Left lung (tissue), 10 donors: Measurements from ENCODE around the gene ARF3. TPM values are rescaled to one million over a fixed set of nuclear protein-coding genes. Genes with fewer than 3 reads are reported as not detected.

Experiments
- ATAC-seq: fragments of 200-7000 bp; cut with Tn5 transposase; one replicate; pipeline ENCODE4 v1.9.1; 2020; ENCODE audit warnings: moderate library complexity
- DNase-seq, 4 donors: peaks; one replicate each; pipeline ENCODE4 v3.0.0-alpha.2; 2013 to 2020
- H3K27ac ChIP-seq, 2 donors: fragments of 200-600 bp; sonication (generic) in 1 of 2; one replicate each; pipeline versions ENCODE4 v1.5.0 to v1.8.0; 2020 to 2021
- H3K27me3 ChIP-seq, 2 donors: fragments of 200-600 bp; sonication (generic) in 1 of 2; one replicate each; pipeline versions ENCODE4 v1.5.0 to v1.8.0; 2020 to 2021
- H3K36me3 ChIP-seq, 2 donors: fragments of 200-600 bp; sonication (generic) in 1 of 2; one replicate each; pipeline versions ENCODE4 v1.5.0 to v1.8.0; 2020 to 2021
- H3K4me1 ChIP-seq, 2 donors: fragments of 200-600 bp; one replicate each; pipeline ENCODE4 v1.8.0; 2021
- H3K4me3 ChIP-seq, 2 donors: fragments of 200-600 bp; sonication (generic) in 1 of 2; one replicate each; pipeline versions ENCODE4 v1.5.0 to v1.8.0; 2020 to 2021; ENCODE audit warnings: mild to moderate bottlenecking in 1 of 2
- H3K9me3 ChIP-seq, 2 donors: fragments of 200-600 bp; sonication (generic) in 1 of 2; one replicate each; pipeline versions ENCODE4 v1.5.0 to v1.8.0; 2020 to 2021
- CTCF ChIP-seq, 2 donors: fragments of 200-600 bp; sonication (generic) in 1 of 2; IDR thresholded peaks; one replicate each; pipeline versions ENCODE4 v1.5.0 to v1.8.0; 2021; ENCODE audit warnings: antibody characterized with exemption in 2 of 2
- intact Hi-C, 2 donors: fragments of 100-400 bp; cut with DNase I; formaldehyde crosslinking; loops; one replicate each; pipeline versions ENCODE4 v1.11.2 to v1.14.2; 2022
- polyA plus RNA-seq, 6 donors: library from polyadenylated mRNA; unstranded; fragments of 120-200 nt; gene quantifications; one replicate each; pipeline ENCODE4 v1.2.1, GENCODE V29; 2013; ENCODE audit not compliant: insufficient read length in 6 of 6
- total RNA-seq, 2 donors: library from RNA; stranded (reverse); fragmentation: NEBNext Ultra II Directional; extraction: Animal tissue kit (Norgen Biotek cat#: 25700); gene quantifications; one replicate each; pipeline ENCODE4 v1.2.1, GENCODE V29; 2021
- donor health status: DM: no; HTN: yes; CAD: no.
- donor health status: DM: no; HTN: no; CAD: no.

ARF3 gene
- total and polyA plus RNA-seq, 8 donors: 91.8 to 186 (median 105) TPM

GRCh38 chr12:48946943-48947342 is 10.3 kb downstream of the ARF3 start:
- Histone ChIP-seq H3K4me1 (peaks cover 0 to 4% of the 10 kb centered on the region in 2 donors), H3K4me3 (no peak overlapping the region), H3K9me3 (no peaks in the 10 kb centered on the region), H3K36me3 (peaks cover 0 to 40% of the 10 kb centered on the region in 2 donors), H3K27me3 (no peaks in the 10 kb centered on the region), H3K27ac (no peak overlapping the region)
- intact Hi-C loops: no loop called here
- no peak for TF ChIP-seq CTCF (IDR thresholded peaks at IDR 0.05)
- peak; percentile 76 for ATAC-seq
- DNase-seq: no peak

GRCh38 chr12:48946205-48946604 is 11.1 kb downstream of the ARF3 start:
- Histone ChIP-seq H3K4me1 (peaks cover 0 to 4% of the 10 kb centered on the region in 2 donors), H3K27me3 (no peaks in the 10 kb centered on the region), H3K9me3 (no peaks in the 10 kb centered on the region), H3K4me3 (no peak overlapping the region), H3K36me3 (peaks cover 0 to 37% of the 10 kb centered on the region in 2 donors), H3K27ac (no peak overlapping the region)
- DNase-seq (no peak), ATAC-seq (peak; percentile 18)
- intact Hi-C loops: no loop called here
- TF ChIP-seq CTCF (IDR thresholded peaks at IDR 0.05): no peak

DNA sequence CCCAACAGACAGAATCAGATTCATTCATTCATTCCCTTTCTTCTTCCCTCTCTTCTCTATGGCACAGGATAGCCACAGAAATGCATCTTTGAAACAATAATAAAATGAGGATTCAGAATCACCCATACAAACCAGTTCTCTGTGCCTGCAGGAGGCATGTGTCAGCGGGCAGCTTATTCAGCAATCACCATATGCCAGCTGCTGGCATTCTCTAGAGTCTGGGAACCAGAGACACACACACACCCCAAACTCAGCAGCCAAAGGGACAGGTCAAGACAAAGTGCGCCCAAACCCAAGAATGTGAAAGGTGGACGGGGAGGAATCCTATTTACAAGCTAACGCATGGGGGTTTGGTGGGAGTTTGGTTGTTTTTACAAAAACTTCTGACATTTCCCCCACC is 14.1 kb downstream of the ARF3 start:
- DNase-seq: no peak
- intact Hi-C loops: no loop called here
- no peak overlapping the region for H3K4me3 ChIP-seq

DNA sequence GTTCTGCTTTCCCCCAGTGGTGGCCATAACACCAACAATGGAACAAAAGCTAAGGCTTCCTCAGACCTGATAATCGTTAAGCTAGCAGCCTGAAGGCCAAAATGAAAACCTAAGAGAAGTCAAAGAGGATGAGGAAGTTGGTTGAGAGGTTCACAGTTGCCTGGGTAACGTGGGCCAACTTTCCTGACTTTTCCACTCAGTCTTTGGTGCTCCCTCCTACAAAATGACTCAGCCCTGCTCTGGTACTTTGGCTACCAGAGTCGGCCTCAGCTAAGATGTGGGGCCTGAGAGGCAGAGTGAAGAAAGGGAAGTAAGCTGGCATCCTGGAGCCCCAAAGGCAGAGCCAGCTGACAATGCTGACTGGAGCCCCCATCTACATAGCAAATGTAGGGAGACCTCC is 17.1 kb downstream of the ARF3 start:
- Histone ChIP-seq H3K27ac (no peak overlapping the region), H3K4me1 (peaks cover 0 to 8% of the 10 kb centered on the region in 2 donors), H3K4me3 (no peak overlapping the region), H3K9me3 (no peaks in the 10 kb centered on the region), H3K27me3 (no peaks in the 10 kb centered on the region), H3K36me3 (peaks cover 0 to 57% of the 10 kb centered on the region in 2 donors)
- DNase-seq (no peak), ATAC-seq (peak; percentile 29)
- no peak for TF ChIP-seq CTCF (IDR thresholded peaks at IDR 0.05)
- intact Hi-C loops: no loop called here

More for the DNA sequence above, 14.1 kb downstream of the ARF3 start:
- H3K4me1 ChIP-seq: peaks cover 0 to 9% of the 10 kb centered on the region in 2 donors
- H3K27me3 ChIP-seq: no peaks in the 10 kb centered on the region
- H3K36me3 ChIP-seq: peaks cover 0 to 42% of the 10 kb centered on the region in 2 donors
- H3K9me3 ChIP-seq: no peaks in the 10 kb centered on the region
- ATAC-seq: no peak
- H3K27ac ChIP-seq: no peak overlapping the region
- no peak for TF ChIP-seq CTCF (IDR thresholded peaks at IDR 0.05)

DNA sequence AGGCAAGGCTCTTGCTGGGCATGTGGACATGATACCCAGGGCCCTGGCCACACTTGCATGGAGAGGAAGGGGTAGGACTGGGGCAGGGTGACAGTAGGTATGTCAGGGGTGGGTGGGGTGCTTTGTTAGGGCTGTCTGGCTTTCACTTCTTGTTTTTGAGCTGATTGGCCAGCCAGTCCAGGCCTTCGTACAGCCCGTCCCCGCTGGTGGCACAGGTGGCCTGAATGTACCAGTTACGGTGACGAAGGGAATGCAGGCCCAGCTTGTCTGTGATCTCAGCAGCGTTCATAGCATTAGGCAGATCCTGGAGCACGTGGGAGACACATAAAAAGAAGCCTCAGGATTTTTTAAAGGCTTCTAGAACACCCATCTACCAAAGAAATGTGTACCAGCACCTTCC is 18.5 kb downstream of the ARF3 start:
- ATAC-seq (no peak), DNase-seq (no peak)
- H3K27me3 ChIP-seq: no peaks in the 10 kb centered on the region
- H3K4me1 ChIP-seq: peaks cover 0 to 8% of the 10 kb centered on the region in 2 donors
- no peak overlapping the region for H3K27ac ChIP-seq
- H3K9me3 ChIP-seq: no peaks in the 10 kb centered on the region
- intact Hi-C loops: no loop called here
- no peak for TF ChIP-seq CTCF (IDR thresholded peaks at IDR 0.05)
- peaks cover 0 to 68% of the 10 kb centered on the region in 2 donors for H3K36me3 ChIP-seq
- no peak overlapping the region for H3K4me3 ChIP-seq
